ENCODE data around the gene HOTAIR.

HOTAIR gene

DNA sequence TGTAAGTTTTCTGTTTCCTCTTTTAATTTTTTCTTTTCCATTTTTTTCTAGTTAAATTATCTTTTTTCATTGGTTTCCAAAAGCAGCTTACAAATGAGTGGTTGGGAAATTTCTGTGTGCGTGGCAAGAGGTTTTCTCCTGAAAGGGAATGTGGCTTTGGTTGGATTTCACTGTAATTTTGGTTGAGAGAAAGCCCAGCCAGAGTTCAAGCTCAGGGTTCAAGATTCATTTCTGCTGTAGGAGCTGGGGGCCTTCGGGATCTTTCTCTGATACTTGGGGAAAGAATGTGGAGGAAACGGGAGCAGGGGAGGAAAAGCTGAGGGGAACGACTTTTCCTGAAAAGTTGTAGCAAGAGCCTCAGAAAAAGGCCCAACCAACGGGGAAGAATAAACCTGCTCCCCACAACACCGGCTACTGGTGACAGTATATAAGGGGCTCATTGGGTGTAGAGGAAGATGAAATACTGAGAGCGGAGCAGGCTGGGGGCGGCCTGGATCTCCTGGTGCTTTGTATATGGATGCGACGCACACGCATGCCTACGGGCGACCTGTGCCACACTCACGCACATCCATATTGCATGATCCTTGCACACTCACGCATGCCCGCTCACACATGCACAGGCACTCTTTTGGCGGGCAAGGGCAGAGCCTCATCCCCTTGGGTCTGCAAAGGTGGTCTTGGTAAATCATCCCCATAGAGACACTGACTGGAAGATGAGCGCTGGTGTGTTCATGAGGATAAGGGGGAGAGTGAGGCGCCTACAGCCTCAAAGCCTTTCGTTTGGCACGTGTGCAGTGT lies 12.1 kb upstream of the HOTAIR start:
- H3K9me3 ChIP-seq: no peaks in the 10 kb centered on the region
- TF ChIP-seq, protein P1, sequence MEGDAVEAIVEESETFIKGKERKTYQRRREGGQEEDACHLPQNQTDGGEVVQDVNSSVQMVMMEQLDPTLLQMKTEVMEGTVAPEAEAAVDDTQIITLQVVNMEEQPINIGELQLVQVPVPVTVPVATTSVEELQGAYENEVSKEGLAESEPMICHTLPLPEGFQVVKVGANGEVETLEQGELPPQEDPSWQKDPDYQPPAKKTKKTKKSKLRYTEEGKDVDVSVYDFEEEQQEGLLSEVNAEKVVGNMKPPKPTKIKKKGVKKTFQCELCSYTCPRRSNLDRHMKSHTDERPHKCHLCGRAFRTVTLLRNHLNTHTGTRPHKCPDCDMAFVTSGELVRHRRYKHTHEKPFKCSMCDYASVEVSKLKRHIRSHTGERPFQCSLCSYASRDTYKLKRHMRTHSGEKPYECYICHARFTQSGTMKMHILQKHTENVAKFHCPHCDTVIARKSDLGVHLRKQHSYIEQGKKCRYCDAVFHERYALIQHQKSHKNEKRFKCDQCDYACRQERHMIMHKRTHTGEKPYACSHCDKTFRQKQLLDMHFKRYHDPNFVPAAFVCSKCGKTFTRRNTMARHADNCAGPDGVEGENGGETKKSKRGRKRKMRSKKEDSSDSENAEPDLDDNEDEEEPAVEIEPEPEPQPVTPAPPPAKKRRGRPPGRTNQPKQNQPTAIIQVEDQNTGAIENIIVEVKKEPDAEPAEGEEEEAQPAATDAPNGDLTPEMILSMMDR (IDR thresholded peaks at IDR 0.05): no peak
- intact Hi-C loops (cut with DNase I; ENCODE audit: low total_unique reads): no loop called here
- DNase-seq: no peak
- peak overlapping the region; percentile 93 to 98 for H3K27ac ChIP-seq
- no peaks in the 10 kb centered on the region for H3K36me3 ChIP-seq
- H3K27me3 ChIP-seq: no peaks in the 10 kb centered on the region
- H3K4me3 ChIP-seq: peak overlapping the region; percentile 64 to 84
- peaks cover 4 to 64% (median 39%) of the 10 kb centered on the region in 4 donors for H3K4me1 ChIP-seq

DNA sequence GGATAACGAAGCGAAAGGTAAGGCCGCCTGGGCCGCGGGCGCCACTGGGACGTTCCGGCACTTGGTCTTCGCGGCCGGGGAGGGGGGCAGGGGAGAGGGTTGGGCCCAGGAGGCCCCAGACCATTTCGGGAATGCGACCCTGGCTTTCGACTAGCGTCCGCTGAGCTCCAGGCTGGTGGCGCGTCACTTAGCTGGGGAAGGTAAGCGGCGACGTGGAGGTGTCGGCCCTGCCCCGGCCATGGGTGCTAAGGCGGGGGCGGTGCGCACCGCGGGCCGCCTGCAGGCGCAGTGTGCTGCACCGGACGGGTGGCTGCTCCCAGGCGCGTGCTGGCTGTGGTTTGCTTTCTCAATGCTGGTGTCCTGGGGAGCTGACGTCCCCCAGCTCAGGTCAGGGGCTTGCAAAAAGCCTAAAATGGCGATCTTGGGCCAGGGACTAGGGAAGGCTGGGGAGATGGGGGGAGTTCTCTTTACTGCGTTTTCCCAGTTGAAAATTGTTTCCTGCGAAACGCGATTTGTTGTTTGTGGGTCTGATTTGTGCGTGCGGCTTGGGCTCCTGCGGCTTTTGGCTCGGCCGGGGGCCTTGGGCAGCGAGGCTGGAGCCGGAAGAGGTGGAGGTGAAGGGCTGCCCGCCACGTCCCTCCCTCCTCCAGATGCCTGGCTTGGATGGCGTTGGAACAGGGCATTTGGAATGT lies 11.4 kb upstream of the HOTAIR start:
- no peaks in the 10 kb centered on the region for H3K9me3 ChIP-seq
- peaks cover 4 to 57% (median 34%) of the 10 kb centered on the region in 4 donors for H3K4me1 ChIP-seq
- TF ChIP-seq, protein P1 (IDR thresholded peaks at IDR 0.05): peak in 1 of 2 experiments; percentile 35
- no peaks in the 10 kb centered on the region for H3K27me3 ChIP-seq
- peak overlapping the region; percentile 93 to 98 for H3K27ac ChIP-seq
- peak overlapping the region; percentile 64 to 84 for H3K4me3 ChIP-seq
- no peak for DNase-seq
- intact Hi-C loops (cut with DNase I; ENCODE audit: low total_unique reads): no loop called here
- no peaks in the 10 kb centered on the region for H3K36me3 ChIP-seq

DNA sequence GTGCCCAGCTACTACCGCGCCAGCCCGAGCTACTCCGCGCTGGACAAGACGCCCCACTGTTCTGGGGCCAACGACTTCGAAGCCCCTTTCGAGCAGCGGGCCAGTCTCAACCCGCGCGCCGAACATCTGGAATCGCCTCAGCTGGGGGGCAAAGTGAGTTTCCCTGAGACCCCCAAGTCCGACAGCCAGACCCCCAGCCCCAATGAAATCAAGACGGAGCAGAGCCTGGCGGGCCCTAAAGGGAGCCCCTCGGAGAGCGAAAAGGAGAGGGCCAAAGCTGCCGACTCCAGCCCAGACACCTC lies 10.9 kb upstream of the HOTAIR start:
- DNase-seq: no peak
- intact Hi-C loops (cut with DNase I; ENCODE audit: low total_unique reads): no loop called here
- TF ChIP-seq, protein P1 (IDR thresholded peaks at IDR 0.05): no peak
- no peaks in the 10 kb centered on the region for H3K9me3 ChIP-seq
- H3K4me1 ChIP-seq: peaks cover 4 to 55% (median 33%) of the 10 kb centered on the region in 4 donors
- no peaks in the 10 kb centered on the region for H3K27me3 ChIP-seq
- H3K4me3 ChIP-seq: peak overlapping the region; percentile 64 to 84
- no peaks in the 10 kb centered on the region for H3K36me3 ChIP-seq
- peak overlapping the region; percentile 93 to 98 for H3K27ac ChIP-seq

DNA sequence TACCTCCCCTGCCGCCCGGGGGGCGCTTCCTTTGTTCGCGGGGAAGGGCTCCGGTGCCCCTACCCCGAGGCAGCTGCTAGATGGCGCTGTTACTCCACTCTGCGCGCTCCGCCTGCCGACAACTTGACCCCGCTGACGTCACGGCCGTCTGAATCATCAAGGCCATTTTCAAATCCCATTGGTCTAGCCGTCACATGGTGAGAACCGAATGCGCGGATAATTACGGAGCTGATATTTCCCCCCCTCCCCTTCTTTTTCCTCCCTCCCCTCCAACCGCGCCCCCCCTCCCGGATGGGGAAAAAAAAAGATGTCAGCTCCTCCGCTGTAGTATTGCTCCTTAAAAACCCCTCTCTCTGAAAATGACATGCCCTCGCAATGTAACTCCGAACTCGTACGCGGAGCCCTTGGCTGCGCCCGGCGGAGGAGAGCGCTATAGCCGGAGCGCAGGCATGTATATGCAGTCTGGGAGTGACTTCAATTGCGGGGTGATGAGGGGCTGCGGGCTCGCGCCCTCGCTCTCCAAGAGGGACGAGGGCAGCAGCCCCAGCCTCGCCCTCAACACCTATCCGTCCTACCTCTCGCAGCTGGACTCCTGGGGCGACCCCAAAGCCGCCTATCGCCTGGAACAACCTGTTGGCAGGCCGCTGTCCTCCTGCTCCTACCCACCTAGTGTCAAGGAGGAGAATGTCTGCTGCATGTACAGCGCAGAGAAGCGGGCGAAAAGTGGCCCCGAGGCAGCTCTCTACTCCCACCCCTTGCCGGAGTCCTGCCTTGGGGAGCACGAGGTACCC lies 10.3 kb upstream of the HOTAIR start, which contains the start of gene HOXC10:
HOXC10 (plus strand) TSS at position 246 of the 791 bp plus-strand sequence; CDS start at position 360, 114 bp downstream.
- intact Hi-C loops (cut with DNase I; ENCODE audit: low total_unique reads): loop anchor here (5.0 kb wide), 1 partner anchor 217 kb away; no protein-coding TSS in a partner anchor
- Histone ChIP-seq H3K4me3 (peak within 1 kb of the TSS; percentile 64 to 84), H3K9me3 (no peaks in the 10 kb centered on the region), H3K4me1 (peaks cover 4 to 52% (median 31%) of the 10 kb centered on the region in 4 donors), H3K27me3 (no peaks in the 10 kb centered on the region), H3K36me3 (no peaks in the 10 kb centered on the region), H3K27ac (peak within 1 kb of the TSS; percentile 93 to 98)
- peak; percentile 97 to 98 for DNase-seq
- TF ChIP-seq, protein P1 (IDR thresholded peaks at IDR 0.05): peak; percentile 77 to 82

DNA sequence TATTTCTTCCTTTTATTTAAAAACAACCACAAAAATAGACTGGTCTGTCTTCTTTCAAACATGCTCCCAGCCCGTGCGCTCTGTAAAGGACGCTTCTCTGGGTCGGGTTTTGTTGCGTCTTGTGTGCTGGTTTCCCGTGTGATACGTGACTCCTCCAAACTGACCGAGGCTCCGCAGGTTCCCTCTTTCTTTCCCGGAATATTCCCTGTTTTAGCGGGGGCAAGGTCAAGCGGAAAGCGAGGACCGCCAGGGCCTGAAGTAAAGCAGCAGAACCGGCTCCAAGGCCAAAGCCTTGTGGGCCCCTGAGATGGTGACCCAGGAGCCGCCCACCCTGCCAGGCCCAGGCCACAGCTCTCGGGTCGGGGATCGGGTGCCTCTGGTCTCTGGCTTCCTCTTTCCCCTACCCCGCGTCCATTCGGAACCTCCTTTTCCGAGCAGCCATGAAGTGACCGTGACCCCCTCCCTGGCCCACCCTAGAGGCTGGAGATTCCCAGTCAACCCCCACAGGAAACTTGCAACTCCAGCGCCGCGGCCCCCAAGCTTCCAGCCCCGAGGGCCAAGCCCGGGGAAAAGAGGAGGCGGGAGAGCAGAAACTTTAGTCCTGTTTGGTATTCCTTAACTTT lies 9.3 kb upstream of the HOTAIR start:
- intact Hi-C loops (cut with DNase I; ENCODE audit: low total_unique reads): loop anchor here (5.0 kb wide), 1 partner anchor 218 kb away; no protein-coding TSS in a partner anchor
- H3K4me3 ChIP-seq: peak overlapping the region; percentile 64 to 84
- peak overlapping the region; percentile 93 to 98 for H3K27ac ChIP-seq
- H3K4me1 ChIP-seq: peaks cover 4 to 53% (median 31%) of the 10 kb centered on the region in 4 donors
- H3K27me3 ChIP-seq: no peaks in the 10 kb centered on the region
- no peaks in the 10 kb centered on the region for H3K9me3 ChIP-seq
- TF ChIP-seq, protein P1 (IDR thresholded peaks at IDR 0.05): no peak
- H3K36me3 ChIP-seq: no peaks in the 10 kb centered on the region
- no peak for DNase-seq

Measured in tibial artery (tissue), 4 donors.